AG10803 (cell line): ENCODE measurements around the gene C8G.
A peak's percentile ranks its signal among the peaks of the same experiment; 100 is the strongest.

Experiments
- DNase-seq: peaks from one replicate; pipeline ENCODE4 v3.0.0; 2010; ENCODE audit warnings: low read depth
- H3K4me3 ChIP-seq: 2 replicates; pipeline ENCODE4 v1.5.1; 2011; ENCODE audit warnings: mild to moderate bottlenecking, low read length, control low read depth
- TF ChIP-seq, protein P1 (sequence below): conservative IDR thresholded peaks from 2 replicates; pipeline ENCODE4 v1.5.1; 2011; ENCODE audit warnings: mild to moderate bottlenecking, low read length, control low read depth, inconsistent platforms

The C8G gene

GRCh38 chr9:136926749-136927148, 18.3 kb upstream of the C8G start:
- TF ChIP-seq, protein P1, sequence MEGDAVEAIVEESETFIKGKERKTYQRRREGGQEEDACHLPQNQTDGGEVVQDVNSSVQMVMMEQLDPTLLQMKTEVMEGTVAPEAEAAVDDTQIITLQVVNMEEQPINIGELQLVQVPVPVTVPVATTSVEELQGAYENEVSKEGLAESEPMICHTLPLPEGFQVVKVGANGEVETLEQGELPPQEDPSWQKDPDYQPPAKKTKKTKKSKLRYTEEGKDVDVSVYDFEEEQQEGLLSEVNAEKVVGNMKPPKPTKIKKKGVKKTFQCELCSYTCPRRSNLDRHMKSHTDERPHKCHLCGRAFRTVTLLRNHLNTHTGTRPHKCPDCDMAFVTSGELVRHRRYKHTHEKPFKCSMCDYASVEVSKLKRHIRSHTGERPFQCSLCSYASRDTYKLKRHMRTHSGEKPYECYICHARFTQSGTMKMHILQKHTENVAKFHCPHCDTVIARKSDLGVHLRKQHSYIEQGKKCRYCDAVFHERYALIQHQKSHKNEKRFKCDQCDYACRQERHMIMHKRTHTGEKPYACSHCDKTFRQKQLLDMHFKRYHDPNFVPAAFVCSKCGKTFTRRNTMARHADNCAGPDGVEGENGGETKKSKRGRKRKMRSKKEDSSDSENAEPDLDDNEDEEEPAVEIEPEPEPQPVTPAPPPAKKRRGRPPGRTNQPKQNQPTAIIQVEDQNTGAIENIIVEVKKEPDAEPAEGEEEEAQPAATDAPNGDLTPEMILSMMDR = no peak
- no peak overlapping the region for H3K4me3 ChIP-seq
- DNase-seq = no peak

DNA sequence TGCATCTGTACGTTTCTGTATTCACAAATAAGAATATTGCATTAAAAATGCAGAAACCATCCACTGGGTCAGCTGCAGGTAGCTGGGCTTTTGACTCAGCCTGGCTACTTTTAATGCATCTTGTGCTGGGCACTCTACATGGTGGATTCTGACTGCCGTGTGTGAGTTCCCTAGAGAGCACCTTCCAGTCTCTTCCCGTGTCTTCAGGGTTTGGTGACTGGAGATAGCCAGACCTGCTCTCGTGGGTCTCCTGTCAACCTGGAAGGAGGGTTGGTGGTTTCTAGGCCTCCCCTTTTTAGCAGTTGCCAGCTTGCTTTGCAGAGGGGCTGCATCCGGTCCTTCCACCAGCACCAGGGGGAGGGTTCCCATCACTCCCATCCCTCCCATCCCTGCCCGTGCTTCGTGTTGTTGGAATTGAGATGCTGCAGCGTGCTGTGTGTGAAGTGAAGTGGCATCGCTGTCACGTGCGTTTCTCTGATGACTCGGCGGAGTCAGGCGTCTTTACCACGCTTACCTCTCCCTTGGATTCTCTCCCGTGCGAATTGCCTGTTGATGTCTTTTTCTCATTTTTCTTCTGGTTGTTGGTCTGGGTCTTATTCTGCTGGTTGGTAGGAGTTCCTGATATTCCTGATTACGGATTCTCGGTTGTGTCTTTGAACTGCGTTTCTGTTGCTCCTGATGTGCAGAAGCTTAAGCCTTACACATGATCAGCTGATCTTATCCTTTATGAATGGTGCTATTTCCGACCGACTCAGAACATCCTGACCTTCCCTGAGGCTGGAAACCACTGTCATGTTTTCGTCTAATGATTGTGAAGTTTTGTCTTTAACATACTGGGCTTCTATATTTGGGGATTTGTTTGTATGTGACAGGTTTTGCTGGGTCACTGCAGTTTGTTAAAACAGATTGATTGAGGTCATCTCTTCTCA, 17.4 kb upstream of the C8G start:
- DNase-seq = peak; percentile 10
- H3K4me3 ChIP-seq = no peak overlapping the region
- TF ChIP-seq, protein P1 = no peak

DNA sequence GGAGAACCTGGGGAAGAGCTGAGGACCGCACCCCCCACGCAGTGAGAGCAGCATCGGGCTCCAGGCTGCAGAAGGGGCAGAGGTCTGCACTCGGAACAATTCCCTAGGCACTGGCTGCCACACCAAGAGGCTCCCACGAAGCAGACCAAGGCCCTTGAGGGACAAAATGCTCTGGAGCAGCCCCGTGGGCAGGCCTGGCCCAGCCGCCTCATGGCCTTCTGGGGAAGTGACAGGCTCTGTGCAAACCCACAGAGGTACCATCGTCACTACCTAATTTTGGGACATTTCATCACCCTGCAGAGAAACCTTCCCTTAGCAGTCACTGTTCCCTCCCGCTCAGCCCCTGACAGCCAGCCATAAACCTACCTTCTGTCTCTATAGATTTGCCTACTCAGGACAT, 16.5 kb upstream of the C8G start:
- no peak for DNase-seq
- no peak overlapping the region for H3K4me3 ChIP-seq
- TF ChIP-seq, protein P1 = no peak

GRCh38 chr9:136930014-136930413, 15.0 kb upstream of the C8G start:
- no peak for DNase-seq
- no peak overlapping the region for H3K4me3 ChIP-seq
- TF ChIP-seq, protein P1 = no peak

GRCh38 chr9:136931611-136932130, 13.4 kb upstream of the C8G start:
- TF ChIP-seq, protein P1 = no peak
- no peak overlapping the region for H3K4me3 ChIP-seq

GRCh38 chr9:136934277-136934676, 10.8 kb upstream of the C8G start:
- no peak overlapping the region for H3K4me3 ChIP-seq
- no peak for DNase-seq
- TF ChIP-seq, protein P1 = no peak

More at GRCh38 chr9:136931611-136932130, 13.4 kb upstream of the C8G start:
- no peak for DNase-seq

GRCh38 chr9:136935651-136936050, 9.4 kb upstream of the C8G start:
- TF ChIP-seq, protein P1 = no peak
- no peak for DNase-seq
- H3K4me3 ChIP-seq = no peak overlapping the region
